Omental fat pad (tissue), 4 donors: ENCODE results near the gene LIX1. TPM values are rescaled to one million over a fixed set of nuclear protein-coding genes. Genes with fewer than 3 reads are reported as not detected.
"Not testable (repeated sequence)": the region's sequence is repeated elsewhere in the genome, so short reads cannot be mapped to it uniquely, and the experiment has no call there.

Experiments used
- ATAC-seq: fragments of 150-250 bp; one replicate; pipeline ENCODE4 v1.9.1; 2016; ENCODE audit warnings: mild to moderate bottlenecking, moderate library complexity; ENCODE audit not compliant: low FRiP score
- DNase-seq: peaks from one replicate; pipeline ENCODE4 v3.0.0-alpha.2; 2019; ENCODE audit warnings: low spot score
- CTCF ChIP-seq, 3 donors: fragments of 450-650 bp; IDR thresholded peaks; one replicate each; pipeline ENCODE4 v1.5.1; 2016 to 2017; ENCODE audit warnings: antibody characterized with exemption in 3 of 3, mild to moderate bottlenecking in 3 of 3, moderate library complexity in 2 of 3
- total RNA-seq, 4 donors: library from RNA; depleted of rRNA; stranded (reverse); fragments of >200 nt; gene quantifications; one replicate each; pipeline ENCODE4 v1.1.0, GENCODE V29; 2016

Gene LIX1
- total RNA-seq, 4 donors from 2014 or later = not detected

- no peak for ATAC-seq
Observed at GRCh38 chr5:97141539-97141938, 872 bp downstream of the LIX1 start.

GRCh38 chr5:97141031-97141430 lies 1.4 kb downstream of the LIX1 start:
- DNase-seq (no peak), ATAC-seq (no peak)
- no peak for TF ChIP-seq CTCF (IDR thresholded peaks at IDR 0.05)

More at GRCh38 chr5:97141539-97141938, 872 bp downstream of the LIX1 start:
- TF ChIP-seq CTCF (IDR thresholded peaks at IDR 0.05) = no peak
- DNase-seq = no peak

- ATAC-seq, DNase-seq: not testable (repeated sequence)
Observed at GRCh38 chr5:97140250-97140649, 2.2 kb downstream of the LIX1 start.

GRCh38 chr5:97136475-97136874 lies 5.9 kb downstream of the LIX1 start:
- no peak for TF ChIP-seq CTCF (IDR thresholded peaks at IDR 0.05)
- DNase-seq (no peak), ATAC-seq (no peak)

GRCh38 chr5:97135868-97136267 lies 6.5 kb downstream of the LIX1 start:
- no peak for DNase-seq
- no peak for TF ChIP-seq CTCF (IDR thresholded peaks at IDR 0.05)
- ATAC-seq = no peak

GRCh38 chr5:97134634-97135033 lies 7.8 kb downstream of the LIX1 start:
- ATAC-seq = no peak
- DNase-seq = no peak
- no peak for TF ChIP-seq CTCF (IDR thresholded peaks at IDR 0.05)

GRCh38 chr5:97133101-97133500 lies 9.3 kb downstream of the LIX1 start:
- no peak for TF ChIP-seq CTCF (IDR thresholded peaks at IDR 0.05)
- no peak for DNase-seq
- no peak for ATAC-seq

- no peak for ATAC-seq
- no peak for TF ChIP-seq CTCF (IDR thresholded peaks at IDR 0.05)
Observed at GRCh38 chr5:97131921-97132320, 10.5 kb downstream of the LIX1 start.

More at GRCh38 chr5:97131921-97132320, 10.5 kb downstream of the LIX1 start:
- no peak for DNase-seq
